ENCODE results near the gene ANGPTL2.

Gene ANGPTL2

DNA sequence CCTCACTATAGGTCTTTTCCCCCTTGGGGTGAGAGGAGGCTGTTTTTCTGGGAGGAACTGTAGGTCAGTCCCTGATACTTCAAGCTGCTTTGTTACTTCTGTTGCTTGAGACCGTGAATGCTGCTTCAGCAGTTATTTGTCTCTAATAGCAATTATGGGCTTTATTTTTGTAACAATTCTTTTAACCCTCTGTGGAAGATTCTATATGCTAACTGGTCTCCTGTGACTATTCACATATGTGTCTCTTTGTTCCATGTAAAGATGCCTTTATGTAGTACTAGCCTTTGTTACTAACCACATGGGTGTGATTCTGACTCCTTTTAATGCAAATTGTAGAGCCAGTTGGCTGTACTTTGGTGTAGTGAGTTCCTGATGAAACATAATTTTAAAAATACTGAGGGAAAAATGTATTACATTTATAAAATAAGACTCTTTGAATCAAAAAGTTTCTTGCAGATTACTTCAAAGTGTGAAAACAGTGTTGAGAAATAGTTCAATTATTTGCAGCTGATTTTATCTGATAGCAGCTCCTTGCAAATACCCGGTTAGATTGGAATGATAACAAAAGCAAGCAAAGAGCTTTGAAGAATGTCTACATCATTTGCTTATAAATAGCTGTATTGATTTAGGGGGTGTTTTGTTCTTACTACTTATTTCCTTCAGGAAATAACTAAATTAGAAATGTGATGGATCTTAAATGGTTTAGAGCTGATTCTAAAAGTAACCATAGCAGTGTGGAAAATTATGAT lies 46.6 kb downstream of the ANGPTL2 start:
- ChIA-PET POLR2A (ENCODE audit: low non-redundant PET) (no interaction called here), CTCF (interaction anchor here (0.5 to 0.7 kb wide), 3 partner anchors 168 to 783 kb away, joined by 3 read pairs; no protein-coding TSS in a partner anchor)
- DNase-seq (ENCODE audit: low spot score) = no peak
- H3K27ac ChIP-seq = no peak overlapping the region
- TF ChIP-seq, protein P1, sequence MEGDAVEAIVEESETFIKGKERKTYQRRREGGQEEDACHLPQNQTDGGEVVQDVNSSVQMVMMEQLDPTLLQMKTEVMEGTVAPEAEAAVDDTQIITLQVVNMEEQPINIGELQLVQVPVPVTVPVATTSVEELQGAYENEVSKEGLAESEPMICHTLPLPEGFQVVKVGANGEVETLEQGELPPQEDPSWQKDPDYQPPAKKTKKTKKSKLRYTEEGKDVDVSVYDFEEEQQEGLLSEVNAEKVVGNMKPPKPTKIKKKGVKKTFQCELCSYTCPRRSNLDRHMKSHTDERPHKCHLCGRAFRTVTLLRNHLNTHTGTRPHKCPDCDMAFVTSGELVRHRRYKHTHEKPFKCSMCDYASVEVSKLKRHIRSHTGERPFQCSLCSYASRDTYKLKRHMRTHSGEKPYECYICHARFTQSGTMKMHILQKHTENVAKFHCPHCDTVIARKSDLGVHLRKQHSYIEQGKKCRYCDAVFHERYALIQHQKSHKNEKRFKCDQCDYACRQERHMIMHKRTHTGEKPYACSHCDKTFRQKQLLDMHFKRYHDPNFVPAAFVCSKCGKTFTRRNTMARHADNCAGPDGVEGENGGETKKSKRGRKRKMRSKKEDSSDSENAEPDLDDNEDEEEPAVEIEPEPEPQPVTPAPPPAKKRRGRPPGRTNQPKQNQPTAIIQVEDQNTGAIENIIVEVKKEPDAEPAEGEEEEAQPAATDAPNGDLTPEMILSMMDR (conservative IDR thresholded peaks at IDR 0.05; ENCODE audit: low read depth) = no peak

DNA sequence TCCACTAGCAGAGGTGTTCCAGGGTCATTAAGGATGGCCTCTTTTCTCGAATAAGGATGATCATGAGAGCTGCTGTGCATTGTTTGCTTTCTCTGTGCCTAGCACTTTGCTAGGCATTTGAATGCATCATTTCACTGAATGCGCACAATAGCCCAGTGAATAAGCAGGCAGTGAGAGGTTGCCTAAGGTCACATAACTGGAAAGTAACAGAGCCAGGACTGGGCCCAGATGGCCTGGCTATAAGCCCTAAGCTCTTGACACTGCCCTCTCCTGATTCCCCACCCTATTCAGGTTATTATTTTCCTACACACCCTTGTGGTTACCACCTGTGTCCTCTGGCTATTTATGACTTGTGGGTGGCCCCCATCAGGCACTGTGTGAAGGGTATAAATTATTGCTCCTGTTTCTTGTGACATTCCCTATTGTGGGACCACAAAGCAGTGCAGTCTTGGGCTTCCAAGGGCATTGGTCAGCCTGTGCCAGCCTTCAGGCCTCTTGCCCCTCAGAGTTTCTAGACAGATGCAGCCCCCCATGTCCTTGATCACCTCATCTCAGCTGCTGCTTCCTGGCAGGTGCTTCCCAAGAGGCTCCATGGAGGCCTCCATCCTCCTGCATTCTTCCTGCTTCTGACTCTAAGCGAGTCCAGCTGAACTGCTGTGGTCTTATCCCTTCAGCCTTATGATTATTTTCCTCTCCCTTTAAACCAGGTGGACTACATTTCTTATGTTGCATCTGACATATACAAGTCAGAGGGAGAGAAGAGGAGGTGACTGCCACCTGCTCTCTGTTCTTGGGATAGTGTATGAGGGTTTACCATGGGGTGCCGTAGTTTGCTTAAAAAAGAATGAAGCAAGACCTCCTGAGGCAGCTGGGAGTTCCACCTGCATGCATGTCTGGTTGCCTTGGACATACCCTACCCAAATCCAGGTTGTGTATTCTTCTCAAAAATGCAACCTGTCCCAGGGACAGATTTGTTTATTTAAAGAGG lies 47.6 kb downstream of the ANGPTL2 start:
- CTCF ChIA-PET = interaction anchor here (0.6 to 0.7 kb wide), 2 partner anchors 168 to 782 kb away, joined by 3 read pairs; no protein-coding TSS in a partner anchor

DNA sequence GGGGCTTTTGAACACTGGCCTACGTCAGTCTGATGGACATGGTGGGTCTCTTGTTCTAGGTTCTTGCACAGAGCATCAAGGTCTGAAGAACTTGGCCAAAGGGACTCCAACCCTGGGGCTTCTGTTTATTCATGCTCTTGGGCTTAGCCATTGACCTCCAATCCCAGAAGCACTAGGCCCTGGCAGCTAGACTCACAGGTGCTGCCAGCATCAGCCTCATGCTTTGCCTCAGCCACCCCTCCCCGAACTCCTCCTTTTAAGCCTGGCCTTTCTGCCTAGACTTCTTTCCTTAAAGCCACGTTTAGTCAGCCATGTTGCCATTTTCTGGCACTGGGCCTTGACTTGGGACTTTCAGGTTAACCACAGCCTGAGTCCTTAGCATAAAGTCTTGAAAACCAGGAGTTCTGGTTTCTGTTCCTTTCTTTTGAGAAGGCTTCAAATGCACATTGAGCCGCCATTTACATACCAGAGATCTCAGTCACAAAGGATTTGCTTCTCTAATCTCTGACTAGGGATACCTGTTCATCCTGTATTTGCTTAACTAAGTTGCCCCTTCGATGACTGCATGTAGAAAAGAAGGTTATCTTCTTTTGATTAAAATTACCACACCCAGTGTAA lies 54.7 kb downstream of the ANGPTL2 start:
- no peak overlapping the region for H3K27ac ChIP-seq
- peak; percentile 49 for DNase-seq (ENCODE audit: low spot score)
- TF ChIP-seq, protein P1 (conservative IDR thresholded peaks at IDR 0.05; ENCODE audit: low read depth) = no peak
- CTCF ChIA-PET = no interaction called here
- POLR2A ChIA-PET (ENCODE audit: low non-redundant PET) = no interaction called here

More for the DNA sequence above, 47.6 kb downstream of the ANGPTL2 start:
- POLR2A ChIA-PET (ENCODE audit: low non-redundant PET) = no interaction called here
- no peak for DNase-seq (ENCODE audit: low spot score)
- H3K27ac ChIP-seq = no peak overlapping the region
- TF ChIP-seq, protein P1 (conservative IDR thresholded peaks at IDR 0.05; ENCODE audit: low read depth) = no peak

DNA sequence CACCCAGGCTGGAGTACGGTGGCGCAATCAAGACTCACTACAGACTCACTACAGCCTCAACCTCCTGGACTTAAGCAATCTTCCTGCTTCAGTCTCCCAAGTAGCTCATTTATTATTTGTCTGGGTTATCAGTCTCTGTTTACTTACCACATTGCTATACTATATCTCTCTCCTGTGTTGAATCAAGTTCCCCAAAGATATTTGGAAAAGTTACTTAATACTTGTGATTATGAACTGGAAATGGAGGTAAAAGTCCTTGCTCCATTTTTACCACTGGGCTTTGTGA lies 55.6 kb downstream of the ANGPTL2 start:
- H3K27ac ChIP-seq = no peak overlapping the region
- DNase-seq (ENCODE audit: low spot score) = no peak
- TF ChIP-seq, protein P1 (conservative IDR thresholded peaks at IDR 0.05; ENCODE audit: low read depth) = no peak
- ChIA-PET POLR2A (ENCODE audit: low non-redundant PET) (no interaction called here), CTCF (no interaction called here)

DNA sequence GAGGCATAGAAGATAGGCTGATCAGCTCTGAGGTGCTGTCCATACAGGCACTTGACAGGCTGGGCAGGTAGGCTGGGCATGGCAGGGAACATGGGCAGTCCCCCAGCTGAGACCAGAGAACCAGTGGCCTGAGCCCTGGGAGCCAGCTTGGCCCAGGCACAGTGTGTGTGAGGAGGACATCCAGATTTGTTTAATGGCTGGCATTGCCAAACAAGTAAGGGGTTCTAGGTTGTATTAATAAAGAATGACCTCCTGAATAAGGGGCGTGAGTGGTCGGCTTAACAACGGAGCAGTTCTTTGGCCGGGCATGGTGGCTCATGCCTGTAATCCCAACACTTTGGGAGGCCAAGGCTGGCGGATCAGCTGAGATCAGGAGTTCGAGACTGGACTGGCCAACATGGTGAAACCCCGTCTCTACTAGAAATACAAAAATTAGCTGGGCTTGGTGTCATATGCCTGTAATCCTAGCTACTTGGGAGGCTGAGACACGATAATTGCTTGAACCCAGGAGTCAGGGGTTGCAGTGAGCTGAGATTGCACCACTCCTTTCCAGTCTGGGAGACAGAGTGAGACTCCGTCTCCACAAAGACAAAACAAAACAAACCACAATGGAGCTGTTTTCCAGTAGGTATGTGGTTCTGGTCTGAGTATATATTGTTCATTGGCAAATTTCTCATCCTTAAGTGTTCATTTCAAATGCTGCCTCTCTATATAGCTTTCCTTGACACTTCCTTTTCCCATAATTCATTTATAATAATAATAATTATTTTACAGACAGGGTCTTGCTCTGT lies 56.2 kb downstream of the ANGPTL2 start:
- DNase-seq (ENCODE audit: low spot score) = no peak
- H3K27ac ChIP-seq = no peak overlapping the region
- ChIA-PET CTCF (interaction anchor here (0.6 kb wide), 1 partner anchor 104 kb away, joined by 5 read pairs; no protein-coding TSS in a partner anchor), POLR2A (ENCODE audit: low non-redundant PET) (no interaction called here)
- TF ChIP-seq, protein P1 (conservative IDR thresholded peaks at IDR 0.05; ENCODE audit: low read depth) = no peak

Data from RWPE1 (cell line).